Gastrocnemius medialis (tissue), 4 donors: ENCODE data around the gene PKMYT1. TPM values are rescaled to one million over a fixed set of nuclear protein-coding genes. Genes with fewer than 3 reads are reported as not detected.

ENCODE experiments used
- ATAC-seq, 2 donors: fragments of 150-250 bp; one replicate each; pipeline ENCODE4 v1.9.1; 2016
- DNase-seq, 2 donors: peaks; one replicate each; pipeline ENCODE4 v3.0.0-alpha.2; 2019
- H3K27ac ChIP-seq, 4 donors: fragments of 200-600 bp; sonication (generic); 1 replicate in 1 of 4; 2 replicates in 3 of 4; pipeline ENCODE4 v1.5.1; 2016 to 2018; ENCODE audit warnings: mild to moderate bottlenecking in 2 of 4, moderate library complexity in 1 of 4
- H3K27me3 ChIP-seq, 3 donors: fragments of 200-600 bp; sonication (generic) in 2 of 3; 1 replicate in 1 of 3; 2 replicates in 2 of 3; pipeline versions ENCODE4 v1.5.1 to v1.6.0; 2016 to 2019; ENCODE audit warnings: mild to moderate bottlenecking in 1 of 3, moderate library complexity in 1 of 3
- H3K36me3 ChIP-seq, 2 donors: fragments of 200-600 bp; sonication (generic) in 1 of 2; one replicate each; pipeline ENCODE4 v1.5.1; 2017 to 2018
- H3K4me1 ChIP-seq, 2 donors: fragments of 200-600 bp; sonication (generic) in 1 of 2; one replicate each; pipeline ENCODE4 v1.5.1; 2016 to 2017; ENCODE audit warnings: mild to moderate bottlenecking in 2 of 2
- H3K4me3 ChIP-seq, 4 donors: fragments of 200-600 bp; sonication (generic) in 3 of 4; 1 replicate in 1 of 4; 2 replicates in 3 of 4; pipeline ENCODE4 v1.5.1; 2016 to 2019; ENCODE audit warnings: mild to moderate bottlenecking in 2 of 4
- H3K9me3 ChIP-seq, 3 donors: fragments of 200-600 bp; sonication (generic) in 2 of 3; 1 replicate in 1 of 3; 2 replicates in 2 of 3; pipeline ENCODE4 v1.5.1; 2016 to 2019
- POLR2A ChIP-seq, 2 donors: fragments of 450-650 bp; IDR thresholded peaks; one replicate each; pipeline ENCODE4 v1.6.1; 2017; ENCODE audit warnings: antibody characterized with exemption in 2 of 2, mild to moderate bottlenecking in 2 of 2, moderate library complexity in 2 of 2
- in situ Hi-C, 4 donors: fragments of 200-750 bp; cut with MboI; loops; one replicate each; pipeline versions ENCODE4 v1.15.0 to v1.8.0; 2017; ENCODE audit warnings: low sequenced_read_pairs in 4 of 4
- intact Hi-C: fragments of 100-400 bp; cut with DNase I; formaldehyde crosslinking; loops from one replicate; pipeline ENCODE4 v1.15.1; 2023; ENCODE audit warnings: low total_unique reads
- total RNA-seq, 4 donors: library from RNA; depleted of rRNA; stranded (reverse); fragments of >200 nt; gene quantifications; one replicate each; pipeline versions ENCODE4 v1.1.0 to v1.2.3, GENCODE V29; 2016
- TF ChIP-seq, protein P1 (sequence below), 5 experiments: fragments of 450-650 bp in 3 of 5; fragments of 200-600 bp in 2 of 5; sonication (generic) in 2 of 5; IDR thresholded peaks in 4 of 5; conservative IDR thresholded peaks in 1 of 5; 1 replicate in 4 of 5; 2 replicates in 1 of 5; pipeline ENCODE4 v1.5.1; 2016 to 2019; ENCODE audit warnings: antibody characterized with exemption in 5 of 5, mild to moderate bottlenecking in 3 of 5, moderate library complexity in 3 of 5

Gene PKMYT1
- total RNA-seq, 4 donors from 2014 or later: 1.4 to 2.4 TPM; not detected in 2

DNA sequence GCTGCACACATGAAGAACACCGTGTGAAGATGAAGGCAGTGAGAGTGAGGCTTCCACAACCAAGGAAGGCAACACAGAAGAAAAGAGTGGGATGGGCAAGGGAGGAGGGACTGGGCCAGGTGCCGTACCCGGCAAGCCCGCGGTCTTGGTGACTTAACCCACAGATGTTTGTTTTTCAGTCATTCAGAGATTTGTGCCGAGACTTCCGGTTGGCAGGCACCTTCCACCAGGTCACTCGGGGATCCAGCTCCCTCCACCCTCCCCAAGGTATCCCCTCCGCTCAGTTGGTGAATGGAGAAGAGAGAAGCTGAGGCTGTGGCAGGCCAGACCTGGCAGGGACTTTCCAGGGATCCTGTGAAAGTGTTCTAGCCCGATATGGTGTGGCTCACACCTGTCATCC lies 21.0 kb downstream of the PKMYT1 start:
- no peaks in the 10 kb centered on the region for H3K9me3 ChIP-seq
- no peak overlapping the region for H3K4me3 ChIP-seq
- TF ChIP-seq POLR2A (IDR thresholded peaks at IDR 0.05): no peak
- TF ChIP-seq, protein P1, sequence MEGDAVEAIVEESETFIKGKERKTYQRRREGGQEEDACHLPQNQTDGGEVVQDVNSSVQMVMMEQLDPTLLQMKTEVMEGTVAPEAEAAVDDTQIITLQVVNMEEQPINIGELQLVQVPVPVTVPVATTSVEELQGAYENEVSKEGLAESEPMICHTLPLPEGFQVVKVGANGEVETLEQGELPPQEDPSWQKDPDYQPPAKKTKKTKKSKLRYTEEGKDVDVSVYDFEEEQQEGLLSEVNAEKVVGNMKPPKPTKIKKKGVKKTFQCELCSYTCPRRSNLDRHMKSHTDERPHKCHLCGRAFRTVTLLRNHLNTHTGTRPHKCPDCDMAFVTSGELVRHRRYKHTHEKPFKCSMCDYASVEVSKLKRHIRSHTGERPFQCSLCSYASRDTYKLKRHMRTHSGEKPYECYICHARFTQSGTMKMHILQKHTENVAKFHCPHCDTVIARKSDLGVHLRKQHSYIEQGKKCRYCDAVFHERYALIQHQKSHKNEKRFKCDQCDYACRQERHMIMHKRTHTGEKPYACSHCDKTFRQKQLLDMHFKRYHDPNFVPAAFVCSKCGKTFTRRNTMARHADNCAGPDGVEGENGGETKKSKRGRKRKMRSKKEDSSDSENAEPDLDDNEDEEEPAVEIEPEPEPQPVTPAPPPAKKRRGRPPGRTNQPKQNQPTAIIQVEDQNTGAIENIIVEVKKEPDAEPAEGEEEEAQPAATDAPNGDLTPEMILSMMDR (IDR thresholded peaks at IDR 0.05 in 4 of 5, conservative IDR thresholded peaks at IDR 0.05 in 1 of 5): no peak
- no peaks in the 10 kb centered on the region for H3K36me3 ChIP-seq
- H3K27ac ChIP-seq: no peak overlapping the region
- DNase-seq: no peak
- in situ Hi-C loops (no loop called here), intact Hi-C loops (no loop called here)
- H3K4me1 ChIP-seq: peaks cover 4 to 14% of the 10 kb centered on the region in 2 donors
- ATAC-seq: no peak
- H3K27me3 ChIP-seq: peaks cover 64 to 73% (median 73%) of the 10 kb centered on the region in 3 donors

DNA sequence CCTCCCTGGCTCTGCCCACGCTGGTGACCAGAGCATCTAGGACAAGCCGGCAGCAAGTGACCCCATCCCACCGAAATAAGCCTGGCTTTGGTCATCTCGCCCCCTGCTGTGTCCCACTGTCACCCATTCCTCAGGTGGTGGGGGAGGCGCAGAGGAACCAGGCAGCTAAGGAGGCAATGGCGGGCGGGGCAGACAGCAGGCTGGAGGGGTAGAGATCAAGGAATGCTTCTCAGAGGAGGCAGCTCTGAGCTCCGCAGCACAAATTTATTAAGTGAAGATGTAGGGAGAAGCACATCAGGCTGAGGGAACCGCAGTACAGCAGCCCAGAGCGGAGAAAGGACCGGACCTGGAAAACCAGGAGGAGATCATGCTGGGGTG lies 23.7 kb downstream of the PKMYT1 start:
- no peaks in the 10 kb centered on the region for H3K9me3 ChIP-seq
- H3K4me3 ChIP-seq: no peak overlapping the region
- no peaks in the 10 kb centered on the region for H3K4me1 ChIP-seq
- intact Hi-C loops: no loop called here
- ATAC-seq: no peak
- in situ Hi-C loops: no loop called here
- TF ChIP-seq, protein P1 (IDR thresholded peaks at IDR 0.05 in 4 of 5, conservative IDR thresholded peaks at IDR 0.05 in 1 of 5): no peak
- no peak for TF ChIP-seq POLR2A (IDR thresholded peaks at IDR 0.05)
- no peak overlapping the region for H3K27ac ChIP-seq
- no peaks in the 10 kb centered on the region for H3K36me3 ChIP-seq
- peaks cover 40 to 51% (median 46%) of the 10 kb centered on the region in 3 donors for H3K27me3 ChIP-seq
- DNase-seq: no peak

DNA sequence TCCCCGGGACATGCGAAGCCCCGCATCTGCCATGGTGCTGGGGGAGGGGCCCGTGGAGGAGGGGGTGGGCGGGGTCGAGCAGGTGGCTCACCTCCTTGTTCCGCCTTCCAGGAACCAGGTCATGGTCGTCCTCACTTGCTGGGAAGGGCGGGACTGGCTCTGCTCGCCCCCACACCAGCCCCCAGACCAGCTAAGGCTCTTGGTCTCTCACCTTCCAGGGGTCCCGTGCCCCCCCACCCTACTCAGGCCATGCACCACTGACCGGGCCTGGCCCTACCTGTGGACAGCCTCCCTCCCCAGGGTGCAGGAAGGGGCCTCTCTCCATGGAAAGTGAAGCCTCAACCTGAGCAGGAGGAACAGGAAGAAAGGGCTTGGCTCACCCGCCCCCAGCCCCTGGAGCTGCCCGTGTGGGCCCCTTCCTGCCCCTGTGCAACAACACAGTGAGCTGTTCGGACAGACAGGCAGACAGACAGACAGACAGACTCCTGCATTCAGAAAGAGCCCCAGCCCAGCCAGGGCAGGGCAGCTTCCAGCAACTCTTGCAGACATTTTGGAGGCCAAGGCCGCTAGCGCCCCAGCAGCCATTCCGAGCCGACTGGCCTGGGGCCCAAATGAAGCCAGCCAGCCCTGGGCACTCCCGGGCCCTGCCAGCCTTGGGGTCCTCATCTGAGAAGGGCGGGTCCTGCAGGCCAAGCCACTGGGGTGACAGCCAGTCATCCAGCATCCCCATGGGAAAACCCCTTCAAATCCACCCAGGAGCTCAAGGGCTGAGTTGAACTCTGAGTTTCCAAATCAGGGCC lies 24.3 kb downstream of the PKMYT1 start:
- DNase-seq: no peak
- H3K4me1 ChIP-seq: no peaks in the 10 kb centered on the region
- H3K9me3 ChIP-seq: no peaks in the 10 kb centered on the region
- H3K27me3 ChIP-seq: peaks cover 40 to 49% (median 40%) of the 10 kb centered on the region in 3 donors
- no peak overlapping the region for H3K4me3 ChIP-seq
- intact Hi-C loops (no loop called here), in situ Hi-C loops (no loop called here)
- ATAC-seq: no peak
- TF ChIP-seq, protein P1 (IDR thresholded peaks at IDR 0.05 in 4 of 5, conservative IDR thresholded peaks at IDR 0.05 in 1 of 5): no peak
- no peak for TF ChIP-seq POLR2A (IDR thresholded peaks at IDR 0.05)
- no peak overlapping the region for H3K27ac ChIP-seq
- H3K36me3 ChIP-seq: no peaks in the 10 kb centered on the region

DNA sequence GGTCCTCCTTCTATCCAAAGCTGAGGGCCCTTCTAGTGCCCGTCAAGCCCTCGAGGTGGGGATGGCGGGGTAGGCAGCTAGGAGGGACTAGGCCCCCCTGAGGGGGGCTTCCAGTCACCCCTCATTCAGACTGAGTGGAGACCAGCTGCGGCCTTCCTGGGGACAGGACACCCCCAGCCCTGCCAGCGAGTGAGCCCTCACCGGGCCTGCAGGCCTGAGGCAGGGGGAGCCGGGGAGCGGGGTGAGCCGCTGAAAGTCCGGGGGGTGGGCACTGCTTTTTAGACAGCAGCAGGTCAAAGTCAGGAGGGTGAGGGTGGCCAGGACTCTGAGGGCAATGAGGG lies 24.8 kb downstream of the PKMYT1 start:
- peaks cover 35 to 44% (median 40%) of the 10 kb centered on the region in 3 donors for H3K27me3 ChIP-seq
- no peaks in the 10 kb centered on the region for H3K9me3 ChIP-seq
- H3K4me1 ChIP-seq: no peaks in the 10 kb centered on the region
- in situ Hi-C loops (no loop called here), intact Hi-C loops (no loop called here)
- no peaks in the 10 kb centered on the region for H3K36me3 ChIP-seq
- ATAC-seq: no peak
- H3K4me3 ChIP-seq: no peak overlapping the region
- no peak overlapping the region for H3K27ac ChIP-seq
- TF ChIP-seq POLR2A (IDR thresholded peaks at IDR 0.05): no peak
- TF ChIP-seq, protein P1 (IDR thresholded peaks at IDR 0.05 in 4 of 5, conservative IDR thresholded peaks at IDR 0.05 in 1 of 5): no peak
- no peak for DNase-seq
